PC-3 (cell line): ENCODE measurements around the gene BCAN. TPM values are rescaled to one million over a fixed set of nuclear protein-coding genes. Genes with fewer than 3 reads are reported as not detected.

Experiments
- ATAC-seq: fragments of 200-7000 bp; cut with Tn5 transposase; 2 replicates; pipeline ENCODE4 v1.9.1; 2020; ENCODE audit warnings: mild to moderate bottlenecking, moderate library complexity
- BruUV-seq: library from RNA; stranded (reverse); fragments of 400-500 nt; replicated peaks from 2 replicates; lab custom pipeline; 2021; lab: Mats Ljungman, UMichigan
- CTCF ChIA-PET: fragments of 300-600 bp; sonication (Branson Sonifier 250); formaldehyde crosslinking; loops from one replicate; lab custom pipeline; 2022; ENCODE audit warnings: antibody characterized with exemption; lab: Charles Lee
- POLR2A ChIA-PET: fragments of 300-600 bp; sonication (Branson Sonifier 250); formaldehyde crosslinking; loops from one replicate; lab custom pipeline; 2022; ENCODE audit warnings: antibody characterized with exemption; ENCODE audit not compliant: unreplicated experiment; lab: Charles Lee
- DNase-seq: peaks from one replicate; pipeline ENCODE4 v3.0.0-alpha.2; 2015
- H2AFZ ChIP-seq: fragments of 300-600 bp; sonication (generic); 2 replicates; pipeline ENCODE4 v1.6.0; 2016; ENCODE audit warnings: antibody characterized with exemption, low read length
- H3F3A ChIP-seq: fragments of 300-600 bp; sonication (generic); one replicate; pipeline ENCODE4 v1.6.0; 2017; ENCODE audit warnings: antibody characterized with exemption, low read length, control low read depth, mild to moderate bottlenecking; ENCODE audit not compliant: unreplicated experiment
- H3K27ac ChIP-seq: fragments of 300-600 bp; sonication (generic); 2 replicates; pipeline ENCODE4 v1.5.1; 2016; ENCODE audit warnings: mild to moderate bottlenecking, low read length
- H3K27me3 ChIP-seq: fragments of 300-600 bp; sonication (generic); 2 replicates; pipeline ENCODE4 v1.6.1; 2016; ENCODE audit warnings: low read length, mixed read lengths
- H3K36me3 ChIP-seq: fragments of 300-600 bp; sonication (generic); 2 replicates; pipeline ENCODE4 v1.6.1; 2016; ENCODE audit warnings: low read depth, mixed run types, low read length, mixed read lengths
- H3K4me1 ChIP-seq: fragments of 300-600 bp; sonication (generic); 2 replicates; pipeline ENCODE4 v1.5.1; 2016; ENCODE audit warnings: low read length; ENCODE audit not compliant: insufficient read depth
- H3K4me2 ChIP-seq: fragments of 300-600 bp; sonication (generic); 2 replicates; pipeline ENCODE4 v1.6.0; 2016; ENCODE audit warnings: low read length
- H3K4me3 ChIP-seq: fragments of 300-600 bp; sonication (generic); 2 replicates; pipeline ENCODE4 v1.5.1; 2016; ENCODE audit warnings: mild to moderate bottlenecking, low read length, mixed read lengths
- H3K79me2 ChIP-seq: fragments of 300-600 bp; sonication (generic); 2 replicates; pipeline ENCODE4 v1.6.1; 2017; ENCODE audit warnings: low read length, mixed read lengths
- H3K9ac ChIP-seq: fragments of 300-600 bp; sonication (generic); 2 replicates; pipeline ENCODE4 v1.6.0; 2016; ENCODE audit warnings: mild to moderate bottlenecking, low read length
- H3K9me2 ChIP-seq: fragments of 300-600 bp; sonication (generic); replicated peaks from 2 replicates; pipeline ENCODE4 v1.6.1; 2016; ENCODE audit warnings: mixed run types, low read length, mixed read lengths
- H3K9me3 ChIP-seq: fragments of 300-600 bp; sonication (generic); 2 replicates; pipeline ENCODE4 v1.6.1; 2016; ENCODE audit warnings: low read length, mixed read lengths
- H4K20me1 ChIP-seq: fragments of 300-600 bp; sonication (generic); 2 replicates; pipeline ENCODE4 v1.6.1; 2016; ENCODE audit warnings: low read length, mixed read lengths
- CTCF ChIP-seq: fragments of 300-600 bp; sonication (generic); conservative IDR thresholded peaks from 2 replicates; pipeline ENCODE4 v1.5.1; 2017; ENCODE audit warnings: antibody characterized with exemption, low read depth, mild to moderate bottlenecking, low read length
- EZH2 ChIP-seq: fragments of 300-600 bp; sonication (generic); IDR thresholded peaks from one replicate; pipeline ENCODE4 v1.6.1; 2017; ENCODE audit warnings: antibody characterized with exemption, mild to moderate bottlenecking, low read length; ENCODE audit not compliant: unreplicated experiment
- EZH2phosphoT487 ChIP-seq: fragments of 300-600 bp; sonication (generic); IDR thresholded peaks from 2 replicates; pipeline ENCODE4 v1.6.1; 2018; ENCODE audit warnings: mild to moderate bottlenecking, antibody characterized with exemption, low read length, borderline replicate concordance
- intact Hi-C: fragments of 100-400 bp; cut with micrococcal nuclease; formaldehyde crosslinking; loops from 2 replicates; pipeline ENCODE4 v1.9.0; 2023
- total RNA-seq: library from RNA; depleted of rRNA; stranded (reverse); fragments of >200 nt; gene quantifications from 2 replicates; pipeline ENCODE4 v1.2.3, GENCODE V29; 2014

The BCAN gene
- total RNA-seq, 1 experiment from 2014 or later, result not detected

- ChIA-PET POLR2A (no interaction called here), CTCF (interaction anchor here (0.6 kb wide), 1 partner anchor 111 kb away, joined by 3 read pairs; no protein-coding TSS in a partner anchor)
- BruUV-seq, result no TSS peak
- ATAC-seq (no peak), DNase-seq (no peak)
- H3K9me3 ChIP-seq, result no peaks in the 10 kb centered on the region
- H3K4me1 ChIP-seq, result peaks cover 16% of the 10 kb centered on the region
- no peaks in the 10 kb centered on the region for H4K20me1 ChIP-seq
- intact Hi-C loops, result no loop called here
- no peak overlapping the region for H3K27ac ChIP-seq
- no peak overlapping the region for H3K9ac ChIP-seq
- no peaks in the 10 kb centered on the region for H3K9me2 ChIP-seq
- peaks cover 26% of the 10 kb centered on the region for H3K79me2 ChIP-seq
- no peak overlapping the region for H3K4me3 ChIP-seq
- no peak overlapping the region for H3K4me2 ChIP-seq
- peaks cover 57% of the 10 kb centered on the region for H3K36me3 ChIP-seq
- H3K27me3 ChIP-seq, result no peaks in the 10 kb centered on the region
- H2AFZ ChIP-seq, result no peak overlapping the region
- TF ChIP-seq EZH2phosphoT487 (no peak), CTCF (no peak), EZH2 (no peak)
- H3F3A ChIP-seq, result no peaks in the 10 kb centered on the region
Measured at GRCh38 chr1:156594190-156594589, 47.7 kb upstream of the BCAN start.

- Histone ChIP-seq H3K27ac (no peak overlapping the region), H4K20me1 (no peaks in the 10 kb centered on the region), H3K36me3 (peaks cover 59% of the 10 kb centered on the region), H3K9me3 (no peaks in the 10 kb centered on the region), H3K79me2 (peaks cover 34% of the 10 kb centered on the region), H2AFZ (no peak overlapping the region), H3K9me2 (no peaks in the 10 kb centered on the region), H3K27me3 (no peaks in the 10 kb centered on the region), H3K9ac (no peak overlapping the region), H3K4me2 (no peak overlapping the region), H3K4me1 (peaks cover 21% of the 10 kb centered on the region), H3F3A (no peaks in the 10 kb centered on the region), H3K4me3 (no peak overlapping the region)
- POLR2A ChIA-PET, result no interaction called here
- BruUV-seq, result TSS peak; percentile 40
- no peak for DNase-seq
- ATAC-seq, result no peak
- CTCF ChIA-PET, result no interaction called here
- intact Hi-C loops, result no loop called here
- no peak for TF ChIP-seq EZH2
- TF ChIP-seq CTCF, result no peak
- no peak for TF ChIP-seq EZH2phosphoT487
Measured at GRCh38 chr1:156595016-156595415, 46.9 kb upstream of the BCAN start.

- H3K4me3 ChIP-seq, result no peak overlapping the region
- no peak overlapping the region for H3K4me2 ChIP-seq
- no peak for TF ChIP-seq EZH2
- POLR2A ChIA-PET, result no interaction called here
- H3K27me3 ChIP-seq, result no peaks in the 10 kb centered on the region
- no peak for ATAC-seq
- H3K4me1 ChIP-seq, result peaks cover 23% of the 10 kb centered on the region
- H3K9ac ChIP-seq, result no peak overlapping the region
- H3F3A ChIP-seq, result no peaks in the 10 kb centered on the region
- H3K79me2 ChIP-seq, result peaks cover 48% of the 10 kb centered on the region
- H4K20me1 ChIP-seq, result no peaks in the 10 kb centered on the region
- BruUV-seq, result no TSS peak
- H3K36me3 ChIP-seq, result peaks cover 59% of the 10 kb centered on the region
- H3K9me2 ChIP-seq, result no peaks in the 10 kb centered on the region
- no peak overlapping the region for H3K27ac ChIP-seq
- H2AFZ ChIP-seq, result no peak overlapping the region
- H3K9me3 ChIP-seq, result no peaks in the 10 kb centered on the region
- intact Hi-C loops, result no loop called here
- no peak for DNase-seq
- CTCF ChIA-PET, result no interaction called here
Measured at GRCh38 chr1:156596426-156596825, 45.5 kb upstream of the BCAN start.
